DMS79 treated with DMSO at 0.1 percent for 48 hours (cell line): ENCODE measurements around the gene TBL3.
A peak's percentile ranks its signal among the peaks of the same experiment; 100 is the strongest.

Experiments used
- DNase-seq: peaks from one replicate; lab custom pipeline; 2025; lab: John Stamatoyannopoulos, UW

Gene TBL3

DNA sequence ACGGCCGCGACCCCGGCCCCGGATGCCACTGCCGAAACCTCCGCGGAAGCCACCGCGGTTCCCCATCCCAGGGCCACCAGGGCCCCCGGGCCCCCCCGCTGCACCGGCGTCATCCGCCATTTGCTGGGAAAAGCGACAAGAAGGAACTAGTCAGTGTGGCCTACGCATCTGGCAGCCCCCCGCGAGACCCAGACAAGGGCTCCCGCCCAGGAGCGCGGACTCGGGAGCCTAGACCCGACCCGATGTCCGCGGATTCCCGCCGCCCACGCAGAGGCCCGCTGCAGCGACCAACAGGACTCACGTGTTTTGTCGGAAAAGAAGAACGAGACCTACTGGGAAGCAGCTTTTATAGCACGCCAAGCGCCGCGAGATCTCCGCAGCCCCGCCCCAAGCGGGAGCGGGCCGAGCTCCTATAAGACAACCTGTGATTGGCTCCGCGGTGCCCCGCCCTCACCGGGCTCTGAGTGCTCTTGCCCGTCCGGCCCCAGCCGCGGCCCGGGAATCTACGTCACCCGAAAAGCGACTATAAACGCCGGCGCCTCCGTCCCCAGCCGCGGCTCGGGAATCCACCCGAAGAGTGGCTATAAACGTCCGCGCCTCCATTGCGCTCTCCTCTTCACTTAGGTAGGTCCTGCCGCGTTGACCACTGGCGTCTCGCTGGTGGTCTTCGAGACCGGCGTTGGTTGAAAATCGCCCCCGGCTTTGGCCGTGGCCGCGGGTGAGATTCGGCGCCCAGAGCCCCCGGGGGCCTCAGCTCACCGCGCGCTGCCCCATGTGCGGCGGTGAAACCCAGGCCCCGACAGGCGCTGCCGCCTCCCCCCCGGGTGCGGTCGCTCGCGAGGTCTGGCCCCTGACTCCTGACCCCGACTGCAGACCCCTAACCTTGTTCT, 7.1 kb upstream of the TBL3 start, which contains the start of gene RPS2:
RPS2 (minus strand) TSS at position 321 of the 890 bp plus-strand sequence; CDS start at position 120, 201 bp downstream.
- DNase-seq = peak; percentile 91

DNA sequence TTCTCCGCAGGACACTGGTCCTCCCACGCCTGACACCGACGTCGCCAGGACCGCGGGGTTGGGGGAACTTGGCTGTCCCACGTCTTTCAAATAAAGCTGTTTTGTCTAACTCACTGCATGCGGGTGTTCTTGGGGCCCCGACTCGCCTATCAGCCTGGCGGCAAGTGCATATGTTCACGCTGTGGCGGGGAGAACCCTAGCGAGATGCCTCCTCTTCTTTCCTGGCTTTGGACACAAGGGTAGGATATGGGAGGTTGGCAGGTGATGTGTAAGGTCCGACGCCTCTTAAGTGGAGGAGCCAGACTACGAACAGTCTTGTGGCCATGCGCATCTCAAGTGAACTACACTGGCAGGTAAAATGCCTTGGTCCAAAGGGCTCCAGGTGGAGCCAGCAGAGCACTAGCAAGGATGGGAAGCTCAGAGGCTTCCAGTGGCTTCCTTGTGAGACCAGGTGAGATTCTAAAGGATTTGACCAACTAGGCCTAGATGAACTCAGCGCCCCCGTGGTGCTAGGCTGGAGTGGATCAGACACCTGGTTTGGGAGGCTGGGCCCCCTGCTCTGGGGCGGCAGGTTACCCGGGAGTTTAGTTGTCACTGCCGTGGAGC, 6.4 kb upstream of the TBL3 start:
- peak; percentile 10 for DNase-seq

DNA sequence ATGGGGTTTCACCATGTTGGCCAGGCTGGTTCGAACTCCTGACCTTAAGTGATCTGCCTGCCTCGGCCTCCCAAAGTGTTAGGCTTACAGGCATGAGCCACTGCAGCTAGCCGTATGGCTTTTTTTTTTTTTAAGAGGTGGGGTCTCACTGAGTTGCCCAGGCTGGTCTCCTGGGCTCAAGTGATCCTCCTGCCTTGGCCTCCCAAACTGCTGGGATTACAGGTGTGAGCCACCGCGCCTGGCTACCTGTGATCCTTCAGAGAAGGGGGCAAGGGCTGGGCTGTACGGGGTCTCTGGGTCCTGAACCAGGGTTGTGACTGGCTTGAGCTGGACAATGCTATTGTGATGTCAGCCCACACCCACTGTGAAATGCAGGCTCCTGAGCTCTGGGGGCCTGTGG, 5.4 kb upstream of the TBL3 start, which contains the start of gene RNF151:
RNF151 (plus strand) TSS at position 397 of the 400 bp plus-strand sequence. CDS start 26 bp downstream, outside the sequence.
- no peak for DNase-seq

DNA sequence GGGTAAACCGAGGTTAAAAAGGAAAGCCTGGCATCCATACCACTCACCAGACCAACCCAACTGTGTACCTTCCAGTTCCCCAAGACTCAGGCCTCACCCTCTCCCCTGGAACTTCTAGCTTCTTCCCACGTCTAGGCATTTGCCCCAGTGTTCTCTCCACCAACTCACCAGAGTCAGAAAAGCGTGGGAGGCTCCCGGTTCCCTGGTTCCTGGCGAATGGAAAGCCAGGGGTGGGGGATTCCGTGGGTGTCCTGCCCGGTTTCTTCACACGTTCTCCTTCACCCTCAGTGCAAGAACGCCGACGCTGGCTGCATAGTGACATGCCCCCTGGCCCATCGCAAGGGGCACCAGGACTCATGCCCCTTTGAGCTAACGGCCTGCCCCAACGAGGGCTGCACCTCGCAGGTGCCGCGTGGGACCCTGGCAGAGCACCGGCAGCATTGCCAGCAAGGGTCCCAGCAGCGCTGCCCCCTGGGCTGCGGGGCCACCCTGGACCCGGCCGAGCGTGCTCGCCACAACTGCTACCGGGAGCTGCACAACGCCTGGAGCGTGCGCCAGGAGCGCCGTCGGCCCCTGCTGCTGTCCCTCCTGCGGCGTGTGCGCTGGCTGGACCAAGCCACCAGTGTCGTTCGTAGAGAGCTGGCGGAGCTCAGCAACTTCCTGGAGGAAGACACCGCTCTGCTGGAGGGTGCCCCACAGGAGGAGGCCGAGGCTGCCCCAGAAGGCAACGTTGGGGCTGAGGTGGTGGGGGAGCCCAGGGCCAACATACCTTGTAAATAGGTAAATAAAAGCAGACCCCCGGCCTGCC, 3.5 kb upstream of the TBL3 start:
- no peak for DNase-seq

DNA sequence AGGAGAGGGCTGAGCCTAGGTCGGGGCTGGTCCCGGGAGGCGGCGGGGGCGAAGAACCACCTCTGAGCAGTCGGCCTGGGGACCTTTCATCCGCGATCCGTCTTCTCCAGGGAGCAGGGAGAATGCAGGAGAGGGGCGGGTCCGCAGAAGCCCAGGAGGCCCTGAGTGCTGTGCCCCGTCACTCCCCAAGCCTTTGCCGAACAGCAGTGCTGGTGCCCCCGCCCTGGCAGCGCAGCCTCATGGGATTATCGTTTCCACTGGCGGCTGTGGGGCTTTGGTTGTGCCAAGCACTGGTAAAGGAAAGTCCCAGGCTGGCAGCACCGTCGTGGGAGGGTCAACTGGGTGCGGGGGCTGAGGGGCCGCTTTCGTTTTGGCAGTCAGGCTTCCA, 631 bp downstream of the TBL3 start:
- DNase-seq = no peak

GRCh38 chr16:1973461-1974156, 1.8 kb downstream of the TBL3 start:
- no peak for DNase-seq

DNA sequence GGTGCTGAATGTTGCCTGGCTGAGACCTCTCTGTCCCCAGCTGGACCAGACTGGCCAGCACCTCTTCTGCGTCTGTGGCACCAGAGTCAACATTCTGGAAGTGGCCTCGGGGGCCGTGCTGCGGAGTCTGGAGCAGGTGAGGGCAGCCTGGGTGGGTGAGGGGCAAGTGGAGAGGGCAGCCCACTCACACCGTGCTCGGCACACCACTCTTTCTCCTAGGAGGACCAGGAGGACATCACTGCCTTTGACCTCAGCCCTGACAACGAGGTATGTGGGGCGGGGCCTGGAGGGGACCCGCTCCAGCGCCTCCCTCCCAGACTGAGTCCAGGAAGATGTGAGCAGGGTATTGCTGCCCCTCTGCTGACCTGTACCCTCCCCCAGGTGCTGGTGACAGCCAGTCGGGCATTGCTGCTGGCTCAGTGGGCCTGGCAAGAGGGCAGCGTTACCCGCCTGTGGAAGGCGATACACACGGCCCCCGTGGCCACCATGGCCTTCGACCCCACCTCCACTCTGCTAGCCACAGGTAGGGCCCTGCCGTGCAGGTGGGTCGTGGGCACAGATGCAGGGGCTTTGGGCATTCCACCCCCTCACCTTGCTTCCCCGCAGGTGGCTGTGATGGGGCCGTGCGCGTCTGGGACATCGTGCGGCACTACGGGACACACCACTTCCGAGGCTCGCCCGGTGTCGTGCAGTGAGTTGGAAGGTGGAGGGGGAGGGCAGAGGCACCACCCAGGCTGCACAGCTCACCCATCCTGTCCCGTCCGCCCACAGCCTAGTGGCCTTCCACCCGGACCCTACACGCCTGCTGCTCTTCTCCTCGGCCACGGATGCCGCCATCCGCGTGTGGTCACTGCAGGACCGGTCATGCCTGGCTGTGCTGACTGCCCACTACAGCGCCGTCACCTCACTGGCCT, 2.6 kb downstream of the TBL3 start:
- no peak for DNase-seq

DNA sequence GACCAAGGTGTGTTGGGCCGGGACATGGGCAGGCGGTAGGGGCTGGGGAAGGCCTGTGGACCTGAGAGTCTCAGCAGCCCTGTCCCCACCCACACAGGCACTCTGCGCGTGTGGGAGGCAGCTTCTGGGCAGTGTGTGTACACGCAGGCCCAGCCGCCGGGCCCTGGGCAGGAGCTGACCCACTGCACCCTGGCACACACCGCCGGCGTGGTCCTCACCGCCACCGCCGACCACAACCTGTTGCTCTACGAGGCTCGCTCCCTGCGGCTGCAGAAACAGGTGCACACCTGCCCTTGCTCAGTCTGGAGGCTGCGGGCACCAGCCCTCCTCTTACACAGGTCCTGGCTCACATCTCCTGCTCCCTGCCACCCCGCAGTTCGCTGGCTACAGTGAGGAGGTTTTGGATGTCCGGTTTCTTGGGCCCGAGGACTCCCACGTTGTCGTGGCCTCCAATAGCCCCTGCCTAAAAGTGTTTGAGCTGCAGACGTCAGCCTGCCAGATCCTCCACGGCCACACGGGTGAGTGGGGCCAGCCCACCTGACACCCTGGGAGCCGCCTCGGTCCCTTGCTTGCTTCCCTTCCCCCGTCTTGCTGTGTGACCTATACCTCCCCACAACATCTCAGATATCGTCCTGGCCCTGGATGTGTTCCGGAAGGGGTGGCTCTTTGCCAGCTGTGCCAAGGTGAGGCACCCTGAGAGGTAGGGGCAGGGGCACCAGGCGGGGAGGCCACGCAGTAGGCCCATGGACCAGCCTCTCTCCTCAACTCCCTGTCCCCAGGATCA, 3.8 kb downstream of the TBL3 start:
- no peak for DNase-seq

DNA sequence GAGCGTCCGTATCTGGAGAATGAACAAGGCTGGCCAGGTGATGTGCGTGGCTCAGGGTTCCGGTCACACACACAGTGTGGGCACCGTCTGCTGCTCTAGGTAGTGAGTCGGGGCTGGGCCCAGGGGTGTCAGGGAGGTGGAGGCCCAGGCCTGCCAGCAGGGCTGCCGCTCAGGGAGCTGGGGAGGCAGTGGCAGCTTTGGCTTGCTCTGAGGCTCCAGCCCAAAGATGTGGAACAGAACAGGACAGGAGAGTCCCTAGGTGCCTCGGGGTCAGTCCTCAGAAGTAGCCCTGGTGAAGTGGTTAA, 4.3 kb downstream of the TBL3 start:
- DNase-seq = no peak

- DNase-seq = no peak
Observed at GRCh38 chr16:1976951-1977874, 5.4 kb downstream of the TBL3 start.

- no peak for DNase-seq
Observed at GRCh38 chr16:1977875-1978268, 6.0 kb downstream of the TBL3 start.

GRCh38 chr16:1978476-1979120, 6.7 kb downstream of the TBL3 start:
- no peak for DNase-seq

DNA sequence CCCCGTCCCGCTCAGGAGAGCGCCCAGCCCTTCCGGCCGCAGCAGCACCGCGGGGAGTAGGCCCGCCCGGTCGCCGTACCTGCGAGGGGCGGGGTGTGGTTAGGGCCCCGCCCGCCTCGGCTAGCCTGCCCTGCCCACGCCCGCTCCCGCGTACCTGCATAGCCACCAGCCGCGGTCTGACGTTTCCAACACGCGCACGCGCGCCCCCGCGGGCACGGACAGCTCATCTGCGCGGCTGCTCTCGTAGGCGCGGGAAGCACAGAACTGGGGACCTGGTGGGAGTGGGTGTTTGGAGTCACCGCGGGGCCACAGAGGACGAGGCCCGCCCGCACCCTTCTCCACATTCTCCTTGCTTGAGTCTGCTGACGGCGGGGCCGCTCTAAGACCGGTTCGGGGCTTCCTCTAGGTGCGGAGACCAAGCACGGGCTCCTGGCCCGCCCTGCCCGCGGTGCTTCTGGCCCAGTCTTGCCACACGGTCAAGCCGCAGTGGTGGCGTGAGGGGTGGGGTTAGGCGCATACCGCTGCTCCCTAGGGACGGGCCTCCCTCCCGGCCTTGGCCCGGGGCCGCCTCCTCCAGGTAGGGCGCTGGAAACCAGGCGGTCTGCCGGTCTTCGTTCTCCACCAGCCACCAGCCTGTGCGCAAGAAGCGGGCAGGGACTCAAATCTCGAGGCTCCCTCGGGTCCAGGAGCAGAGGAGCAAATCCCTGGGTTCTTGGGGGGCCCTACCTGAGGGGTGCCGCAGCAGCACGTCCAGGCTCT, 7.6 kb downstream of the TBL3 start:
- DNase-seq = peak; percentile 65

DNA sequence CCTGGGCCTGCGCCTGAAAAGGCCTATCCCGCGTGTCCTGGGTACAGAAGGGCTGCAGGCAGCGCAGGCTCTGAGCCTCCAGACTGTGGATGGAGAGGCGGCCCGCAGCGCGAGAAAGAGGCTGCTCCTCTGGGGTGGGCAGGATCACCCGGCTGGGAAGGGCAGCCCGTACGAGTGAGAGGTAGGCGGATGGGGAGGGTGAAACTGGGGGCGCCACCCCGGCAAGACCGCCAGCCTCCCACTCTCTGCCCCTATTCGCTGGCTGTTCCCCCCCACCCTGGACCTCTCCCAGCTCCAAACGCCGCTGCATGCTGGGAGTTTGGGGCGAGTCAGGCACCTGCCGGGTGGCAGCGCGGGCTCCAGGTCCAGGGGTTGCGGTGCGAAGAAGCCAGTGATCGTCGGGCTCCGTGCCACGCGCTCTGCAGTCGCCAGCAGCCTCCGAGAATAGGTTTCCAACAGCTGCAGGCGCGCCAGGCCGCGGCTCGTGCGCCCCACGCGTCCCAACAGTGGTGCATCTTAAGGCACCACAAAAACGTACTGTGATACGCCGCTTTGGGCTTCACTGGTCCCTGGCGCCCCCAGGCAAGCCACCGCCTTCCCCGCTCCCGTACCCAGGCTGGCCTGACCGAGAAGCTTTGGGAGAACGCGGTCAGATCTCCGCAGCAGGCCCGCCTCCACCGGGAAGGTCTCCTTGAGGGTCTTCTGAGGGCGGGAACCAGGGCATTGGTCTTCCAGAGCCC, 8.3 kb downstream of the TBL3 start:
- no peak for DNase-seq

GRCh38 chr16:1980770-1981087, 8.9 kb downstream of the TBL3 start:
- DNase-seq = no peak

DNA sequence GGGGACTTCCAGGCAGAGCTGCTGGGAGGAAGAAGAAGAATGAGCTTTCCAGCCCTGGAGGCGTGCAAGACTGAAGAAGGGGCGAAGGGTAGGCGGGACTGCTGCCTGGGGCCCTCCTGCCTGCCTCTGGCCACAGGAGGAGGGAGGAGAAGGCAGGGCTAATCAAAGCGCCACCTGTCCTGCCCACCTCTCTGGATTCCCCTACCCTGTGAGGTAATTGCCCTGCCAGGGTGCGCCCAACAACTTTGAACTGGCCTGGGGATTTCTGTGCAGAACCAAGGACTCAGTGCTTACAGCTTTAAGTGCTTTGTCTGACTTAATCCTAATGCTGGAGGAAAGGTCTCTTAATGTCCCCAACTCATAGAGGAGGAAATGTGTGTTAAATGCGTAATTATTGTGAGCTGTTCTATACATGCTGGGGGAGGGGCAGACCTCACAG, 9.6 kb downstream of the TBL3 start, which contains the start of gene NOXO1:
NOXO1 (minus strand) TSS at position 72 of the 439 bp plus-strand sequence. CDS start 290 bp downstream, outside the sequence.
- DNase-seq = no peak

DNA sequence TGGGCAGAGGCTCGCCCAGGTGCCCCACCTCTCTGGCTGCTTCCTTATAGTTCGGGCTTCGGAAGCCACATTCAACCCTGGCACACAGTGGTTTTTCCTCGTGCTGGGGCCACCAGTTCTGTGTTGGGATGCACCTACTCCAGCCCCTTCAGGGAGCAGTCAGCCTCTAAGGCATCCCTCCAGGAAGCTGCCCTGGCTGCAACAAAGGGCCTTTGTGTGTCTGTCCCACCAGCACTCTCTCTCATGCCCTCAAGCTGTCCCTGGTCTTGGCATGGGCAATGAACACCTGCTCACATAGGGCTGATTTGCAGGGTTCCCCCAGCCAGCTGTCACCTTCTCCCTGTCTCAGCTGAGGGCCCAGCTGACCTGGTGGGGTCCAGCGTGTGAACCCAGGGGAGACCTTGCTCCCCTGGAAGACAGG, 10.2 kb downstream of the TBL3 start:
- no peak for DNase-seq
